WERI-Rb-1 (cell line): ENCODE data around the gene DNM3.

Experiments
- DNase-seq: peaks from one replicate; pipeline ENCODE4 v3.0.0-alpha.2; 2020
- H3K27ac ChIP-seq: fragments of 250-450 bp; sonication (Bioruptor Pico); 2 replicates; pipeline ENCODE4 v1.5.1; 2020; ENCODE audit warnings: mild to moderate bottlenecking, moderate library complexity
- H3K27me3 ChIP-seq: fragments of 250-450 bp; sonication (Bioruptor Pico); 2 replicates; pipeline ENCODE4 v1.5.1; 2021; ENCODE audit warnings: mild to moderate bottlenecking, low read depth, moderate library complexity; ENCODE audit not compliant: insufficient read depth, severe bottlenecking
- H3K36me3 ChIP-seq: fragments of 250-450 bp; sonication (Bioruptor Pico); 2 replicates; pipeline ENCODE4 v1.5.1; 2020; ENCODE audit warnings: mild to moderate bottlenecking, moderate library complexity
- H3K4me3 ChIP-seq: 2 replicates; pipeline ENCODE4 v1.5.1; 2011; ENCODE audit warnings: low read depth, mild to moderate bottlenecking, control low read depth, low read length
- H3K9me3 ChIP-seq: fragments of 250-450 bp; sonication (Bioruptor Pico); 2 replicates; pipeline ENCODE4 v1.5.1; 2021; ENCODE audit warnings: mild to moderate bottlenecking, moderate library complexity; ENCODE audit not compliant: severe bottlenecking
- CTCF ChIP-seq: IDR thresholded peaks from 2 replicates; pipeline ENCODE4 v1.5.1; 2011; ENCODE audit warnings: low read depth, mild to moderate bottlenecking, control low read depth, inconsistent platforms, low read length

DNM3 gene

GRCh38 chr1:172421974-172422604 is 580.8 kb downstream of the DNM3 start:
- no peak for TF ChIP-seq CTCF
- DNase-seq, result no peak
- no peaks in the 10 kb centered on the region for H3K9me3 ChIP-seq
- no peak overlapping the region for H3K27ac ChIP-seq
- H3K36me3 ChIP-seq, result no peaks in the 10 kb centered on the region
- H3K4me3 ChIP-seq, result no peak overlapping the region
- no peaks in the 10 kb centered on the region for H3K27me3 ChIP-seq

- Histone ChIP-seq H3K27me3 (no peaks in the 10 kb centered on the region), H3K27ac (no peak overlapping the region), H3K36me3 (no peaks in the 10 kb centered on the region), H3K9me3 (no peaks in the 10 kb centered on the region), H3K4me3 (no peak overlapping the region)
- DNase-seq, result no peak
- no peak for TF ChIP-seq CTCF
Measured at GRCh38 chr1:172423336-172423735, 582.0 kb downstream of the DNM3 start.

GRCh38 chr1:172425339-172425738 is 584.0 kb downstream of the DNM3 start:
- H3K36me3 ChIP-seq, result no peaks in the 10 kb centered on the region
- no peak for DNase-seq
- H3K27me3 ChIP-seq, result no peaks in the 10 kb centered on the region
- H3K4me3 ChIP-seq, result no peak overlapping the region
- TF ChIP-seq CTCF, result no peak
- H3K9me3 ChIP-seq, result no peaks in the 10 kb centered on the region
- no peak overlapping the region for H3K27ac ChIP-seq

GRCh38 chr1:172427191-172427590 is 585.9 kb downstream of the DNM3 start:
- no peaks in the 10 kb centered on the region for H3K36me3 ChIP-seq
- H3K27me3 ChIP-seq, result no peaks in the 10 kb centered on the region
- TF ChIP-seq CTCF, result no peak
- DNase-seq, result no peak
- H3K4me3 ChIP-seq, result no peak overlapping the region
- H3K9me3 ChIP-seq, result no peaks in the 10 kb centered on the region
- H3K27ac ChIP-seq, result no peak overlapping the region

- H3K27ac ChIP-seq, result no peak overlapping the region
- peaks cover 3% of the 10 kb centered on the region for H3K27me3 ChIP-seq
- H3K9me3 ChIP-seq, result no peaks in the 10 kb centered on the region
- peak; percentile 58 for TF ChIP-seq CTCF
- no peak overlapping the region for H3K4me3 ChIP-seq
- DNase-seq, result no peak
- no peaks in the 10 kb centered on the region for H3K36me3 ChIP-seq
Measured at GRCh38 chr1:172429331-172430127, 588.2 kb downstream of the DNM3 start.

- no peaks in the 10 kb centered on the region for H3K36me3 ChIP-seq
- no peak overlapping the region for H3K27ac ChIP-seq
- no peak overlapping the region for H3K4me3 ChIP-seq
- DNase-seq, result no peak
- no peaks in the 10 kb centered on the region for H3K9me3 ChIP-seq
- TF ChIP-seq CTCF, result no peak
- peaks cover 4% of the 10 kb centered on the region for H3K27me3 ChIP-seq
Measured at GRCh38 chr1:172430128-172430454, 588.8 kb downstream of the DNM3 start.
